Germinal center (tissue), 1 donor: ENCODE measurements around the gene PTPRD.

Source experiments
- DNase-seq: peaks from one replicate; pipeline ENCODE4 v3.0.0; 2012; ENCODE audit warnings: mixed read lengths, low spot score

Gene PTPRD

DNA sequence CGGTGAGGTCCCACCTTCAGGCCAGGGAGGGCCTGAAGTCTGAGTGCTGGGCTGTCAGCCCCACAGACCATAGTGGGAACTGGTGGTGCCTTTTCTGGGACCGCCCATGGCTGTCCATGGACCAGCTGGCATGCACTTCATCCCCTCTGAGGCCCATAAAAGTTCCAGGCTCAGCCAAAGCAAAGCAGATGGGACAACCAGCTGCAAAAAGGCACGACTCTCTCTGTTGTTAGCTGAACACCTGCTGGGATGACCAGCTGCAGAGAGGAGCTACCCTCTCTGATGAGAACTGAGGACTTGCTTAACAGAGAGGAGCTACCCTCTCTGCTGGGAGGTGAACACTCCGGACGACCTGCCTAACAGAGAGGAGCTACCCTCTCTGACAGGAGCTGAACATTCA lies 1968.9 kb downstream of the PTPRD start:
- no peak for DNase-seq

DNA sequence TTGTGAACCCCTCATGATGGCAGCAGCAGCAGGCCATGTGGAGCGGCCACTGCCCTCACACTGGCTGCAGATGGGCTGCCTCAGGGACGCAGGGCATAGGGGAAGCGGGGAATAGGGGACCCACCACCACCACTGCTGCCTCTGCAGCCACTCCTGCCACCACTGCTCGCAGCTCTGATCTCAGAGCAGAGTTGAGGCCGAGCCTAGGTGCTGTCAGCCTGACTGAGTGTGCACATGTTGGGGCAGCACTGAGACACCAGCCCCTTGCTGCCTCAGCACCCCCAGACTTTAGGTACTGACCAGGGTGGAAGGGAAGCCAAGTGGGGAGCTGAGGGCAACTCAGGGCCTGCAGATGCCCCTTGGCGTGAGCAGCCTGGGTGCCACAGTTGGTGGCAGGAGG lies 1969.3 kb downstream of the PTPRD start:
- DNase-seq = no peak

- DNase-seq = no peak
These were observed 1972.0 kb downstream of the PTPRD start for GRCh38 chr9:8640761-8641160.

GRCh38 chr9:8637626-8638025 lies 1975.2 kb downstream of the PTPRD start:
- DNase-seq = no peak

GRCh38 chr9:8633784-8634183 lies 1979.0 kb downstream of the PTPRD start:
- no peak for DNase-seq

GRCh38 chr9:8632493-8632892 lies 1980.3 kb downstream of the PTPRD start:
- no peak for DNase-seq

GRCh38 chr9:8628791-8629190 lies 1984.0 kb downstream of the PTPRD start:
- no peak for DNase-seq

GRCh38 chr9:8627976-8628679 lies 1984.7 kb downstream of the PTPRD start:
- no peak for DNase-seq

DNA sequence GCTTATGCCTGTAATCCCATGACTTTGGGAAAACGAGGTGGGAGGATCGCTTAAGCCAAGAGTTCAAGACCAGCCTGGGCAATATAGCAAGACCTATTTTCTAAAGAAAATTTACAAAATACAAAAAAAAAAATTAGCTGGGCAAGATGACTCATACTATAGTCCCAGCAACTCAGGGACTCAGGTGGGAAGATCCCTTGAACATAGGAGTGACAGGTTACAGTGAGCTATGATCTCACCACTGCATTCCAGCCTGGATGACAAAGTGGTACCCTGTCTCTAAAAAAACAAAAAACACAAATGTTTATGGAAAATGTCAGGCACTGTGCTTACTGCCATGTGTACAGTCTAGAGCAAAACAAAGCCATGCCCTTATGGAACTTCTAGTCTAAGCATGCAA lies 1989.9 kb downstream of the PTPRD start:
- no peak for DNase-seq

GRCh38 chr9:8622222-8622802 lies 1990.5 kb downstream of the PTPRD start:
- no peak for DNase-seq

DNA sequence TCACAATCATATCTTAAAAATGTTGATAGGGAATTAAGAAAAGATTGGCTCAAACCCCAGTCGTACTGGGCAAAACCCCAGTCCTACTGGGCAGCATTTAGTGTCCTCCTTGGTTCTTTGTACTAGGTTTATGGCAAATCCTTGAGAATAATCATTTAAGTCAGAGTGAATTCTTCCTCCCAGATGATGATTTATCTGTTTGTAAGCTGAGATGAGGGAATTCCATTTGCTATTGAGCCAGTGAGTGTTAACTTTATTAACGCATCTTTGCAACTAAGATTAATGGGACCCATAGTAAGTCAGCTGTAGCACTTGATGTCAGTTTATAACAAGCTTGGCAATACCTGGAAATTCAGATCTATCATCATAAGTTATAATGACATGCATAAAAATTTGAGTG lies 1991.4 kb downstream of the PTPRD start:
- DNase-seq = no peak

DNA sequence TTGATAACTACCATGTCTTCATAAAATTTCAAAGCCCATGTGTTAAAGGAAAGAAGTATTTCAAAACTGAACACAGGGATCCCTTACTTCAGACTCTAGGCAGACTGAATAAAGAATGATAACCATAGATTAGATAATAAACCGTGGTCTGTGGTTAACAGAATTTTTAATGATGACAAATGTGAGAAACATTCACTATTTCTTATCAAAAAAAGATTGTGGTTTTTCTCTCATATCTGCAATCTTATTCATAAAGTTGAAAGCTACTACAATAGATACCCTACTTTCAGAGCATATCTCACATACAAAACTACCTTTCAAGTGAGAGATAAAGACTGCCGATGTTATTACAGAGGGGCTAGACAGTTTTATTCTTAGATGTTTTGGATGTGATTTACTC lies 1996.4 kb downstream of the PTPRD start:
- DNase-seq = no peak

DNA sequence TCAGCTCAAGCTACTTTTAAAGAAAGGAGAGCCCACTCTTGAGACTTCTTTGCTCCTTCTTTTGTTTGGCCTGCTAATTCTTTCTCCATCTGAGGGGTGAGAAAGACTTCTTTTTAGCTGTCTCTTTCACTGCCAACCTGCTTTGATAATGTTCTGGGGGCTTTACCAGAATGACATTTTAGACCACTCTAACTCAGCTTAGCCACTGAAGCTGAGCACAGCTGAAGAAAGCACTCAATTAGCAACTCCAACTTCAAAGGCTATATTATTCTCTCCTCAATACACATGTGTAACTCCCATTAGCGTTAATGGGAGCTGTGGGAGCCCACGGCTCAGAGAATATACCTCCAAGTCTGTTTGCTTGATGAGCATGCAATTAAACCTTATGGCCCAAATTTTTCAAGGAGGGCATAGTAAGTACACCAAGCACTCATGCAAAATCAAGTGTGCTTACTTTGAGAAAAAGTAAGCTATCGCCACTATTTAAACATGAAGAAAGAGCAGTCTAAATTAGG lies 1997.8 kb downstream of the PTPRD start:
- no peak for DNase-seq

GRCh38 chr9:8613346-8613825 lies 1999.4 kb downstream of the PTPRD start:
- no peak for DNase-seq

DNA sequence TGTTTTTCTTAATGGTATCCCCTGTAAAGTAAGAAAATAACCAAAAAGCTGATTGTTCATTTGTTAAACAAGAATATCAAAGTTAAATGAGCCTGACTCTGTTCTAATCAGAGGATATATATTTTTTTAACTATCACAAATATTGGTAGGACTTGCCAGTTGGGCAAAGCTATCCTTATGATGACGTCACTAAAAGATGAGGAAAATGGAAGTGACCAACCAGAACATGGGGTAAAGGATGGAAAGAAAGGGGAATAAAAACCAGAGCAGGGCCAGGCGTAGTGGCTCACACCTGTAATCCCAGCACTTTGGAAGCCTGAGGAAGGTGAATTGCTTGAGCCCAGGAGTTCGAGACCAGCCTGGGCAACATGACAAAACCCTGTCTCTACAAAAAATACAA lies 2001.6 kb downstream of the PTPRD start:
- no peak for DNase-seq

GRCh38 chr9:8610256-8610655 lies 2002.5 kb downstream of the PTPRD start:
- no peak for DNase-seq

DNA sequence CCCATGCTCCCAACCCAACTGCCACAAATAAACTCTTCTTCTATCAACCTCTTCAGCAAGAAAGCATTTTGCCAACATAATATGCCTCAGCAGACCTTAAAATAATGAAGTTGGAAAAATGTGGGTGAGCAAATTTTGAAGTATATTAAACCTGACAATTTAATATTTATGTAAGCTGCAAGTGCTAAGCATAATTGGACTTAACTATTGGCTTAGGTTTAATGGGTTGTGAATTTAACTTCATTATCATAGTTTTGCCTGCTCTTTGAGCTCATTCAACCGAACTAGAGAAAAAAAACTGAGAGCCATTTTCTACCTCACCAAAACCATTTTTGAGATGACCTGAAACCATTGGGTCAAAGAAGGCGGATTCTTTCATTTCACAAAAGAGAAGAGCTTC lies 2007.7 kb downstream of the PTPRD start:
- DNase-seq = no peak

GRCh38 chr9:8604201-8604600 lies 2008.6 kb downstream of the PTPRD start:
- no peak for DNase-seq

DNA sequence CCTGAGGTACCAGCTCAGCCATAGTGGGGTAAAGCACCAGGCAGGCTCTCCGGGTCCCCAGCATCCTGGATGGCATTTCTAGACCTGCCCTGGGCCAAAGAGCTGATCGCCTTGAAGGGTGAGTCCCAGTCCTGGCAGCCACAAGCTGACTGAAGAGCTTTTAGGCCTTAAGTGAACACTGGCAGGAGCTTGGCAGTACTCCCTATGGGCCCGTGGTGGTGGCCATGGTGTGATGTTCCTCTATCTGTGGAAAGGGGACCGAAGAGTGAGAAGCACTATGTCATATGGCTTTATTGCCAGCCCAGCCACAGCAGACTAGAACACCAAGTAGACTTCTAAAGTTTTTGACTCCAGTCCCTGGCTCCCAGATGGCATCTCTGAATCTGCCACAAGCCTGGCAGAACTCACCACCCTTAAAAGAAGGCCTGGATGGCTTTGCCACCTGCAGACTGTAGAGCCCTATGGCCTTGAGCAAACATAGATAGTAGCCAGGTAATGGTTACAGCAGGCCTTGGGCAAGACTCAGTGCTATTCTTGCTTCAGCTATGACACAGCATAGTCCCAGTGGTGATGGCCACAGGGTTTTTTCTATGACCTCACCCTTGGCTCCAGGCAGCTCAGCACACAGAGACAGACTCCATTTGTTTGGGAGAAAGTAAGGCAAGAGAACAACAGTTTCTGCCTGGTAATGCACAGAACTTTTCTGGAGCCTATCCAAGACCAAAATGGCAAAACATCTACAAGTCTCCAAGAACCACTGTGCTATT lies 2011.7 kb downstream of the PTPRD start:
- DNase-seq = no peak

GRCh38 chr9:8599937-8600336 lies 2012.9 kb downstream of the PTPRD start:
- no peak for DNase-seq

GRCh38 chr9:8589476-8589875 lies 2023.3 kb downstream of the PTPRD start:
- DNase-seq = no peak

DNA sequence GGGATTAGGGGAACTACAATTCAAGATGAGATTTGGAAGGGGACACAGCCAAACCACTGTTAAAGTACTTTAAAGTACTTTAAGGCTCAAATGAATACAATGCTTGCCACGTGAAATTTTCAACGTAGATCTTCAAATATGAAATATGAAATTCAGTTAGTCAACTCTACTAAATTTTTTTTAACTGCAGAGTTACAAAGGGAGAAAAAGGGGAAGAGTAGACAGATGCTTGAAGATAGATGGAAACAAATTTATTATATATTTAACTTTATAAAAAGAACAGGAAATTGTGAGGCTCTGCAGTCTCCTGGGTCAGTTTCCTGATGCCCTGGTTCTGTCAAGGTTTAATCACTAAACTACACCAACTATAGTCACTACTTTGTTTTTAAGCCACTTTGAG lies 2027.8 kb downstream of the PTPRD start:
- DNase-seq = no peak

DNA sequence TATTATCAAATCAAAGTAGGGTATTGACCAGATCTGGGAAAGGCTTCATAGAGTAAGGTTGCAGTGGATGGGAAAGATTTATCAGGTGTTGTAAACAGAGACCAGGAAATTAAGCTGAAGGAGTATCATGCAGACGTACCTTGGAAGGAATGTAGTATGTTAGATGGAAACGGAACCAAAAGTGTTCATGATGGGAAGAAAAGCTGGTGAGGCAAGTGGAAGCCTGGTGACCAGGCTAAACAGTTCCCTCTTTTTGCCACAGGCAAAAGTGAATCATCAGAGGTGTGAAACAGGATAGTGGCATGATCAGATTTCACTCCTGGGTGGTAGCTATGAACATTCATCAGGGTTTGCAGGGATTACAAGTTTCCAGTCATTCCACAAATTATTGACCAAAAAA lies 2033.1 kb downstream of the PTPRD start:
- no peak for DNase-seq
